Prostate gland (tissue), 2 donors: ENCODE results near the gene TMEM92.

Experiments used
- POLR2A ChIP-seq: fragments of 450-650 bp; IDR thresholded peaks from one replicate; pipeline ENCODE4 v1.6.1; 2016; ENCODE audit warnings: antibody characterized with exemption, mild to moderate bottlenecking
- TF ChIP-seq, protein P1 (sequence below), 4 experiments: fragments of 200-600 bp in 2 of 4; fragments of 450-650 bp in 2 of 4; sonication (generic) in 2 of 4; IDR thresholded peaks; 1 replicate in 3 of 4; 2 replicates in 1 of 4; pipeline ENCODE4 v1.5.1; 2016 to 2019; ENCODE audit warnings: antibody characterized with exemption in 4 of 4, mild to moderate bottlenecking in 2 of 4, moderate library complexity in 2 of 4

DNA sequence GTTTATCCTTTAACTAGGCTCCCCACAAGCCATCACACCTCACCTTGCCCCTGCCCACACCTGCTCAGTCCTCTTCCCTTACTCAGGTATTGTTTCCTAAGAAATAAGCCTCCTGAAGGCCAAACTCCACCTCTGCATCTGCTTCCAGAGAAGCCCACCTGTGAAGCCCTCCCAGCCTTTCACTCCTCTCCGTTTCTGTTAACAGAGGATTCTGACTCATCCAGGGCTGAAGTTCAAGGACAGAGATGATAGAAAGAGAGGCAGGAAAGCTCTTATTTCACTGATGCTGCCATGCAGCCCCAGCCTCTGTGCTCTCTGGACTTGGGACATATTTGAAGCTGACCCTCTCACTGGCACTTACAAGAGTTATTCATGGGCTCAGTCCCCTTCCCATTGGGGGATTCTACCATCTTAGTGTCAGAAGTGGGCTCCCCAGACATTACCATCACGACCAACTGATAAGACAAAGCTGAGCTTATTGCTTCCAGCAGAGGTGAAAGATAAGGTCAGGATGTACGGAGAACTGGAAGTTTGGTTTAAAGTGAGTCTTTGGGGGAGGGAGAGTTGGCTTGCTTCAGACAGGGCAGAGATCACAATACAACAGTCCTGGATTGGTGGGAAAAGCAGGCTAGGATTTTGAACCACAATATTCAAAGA, 36.3 kb downstream of the TMEM92 start:
- TF ChIP-seq, protein P1, sequence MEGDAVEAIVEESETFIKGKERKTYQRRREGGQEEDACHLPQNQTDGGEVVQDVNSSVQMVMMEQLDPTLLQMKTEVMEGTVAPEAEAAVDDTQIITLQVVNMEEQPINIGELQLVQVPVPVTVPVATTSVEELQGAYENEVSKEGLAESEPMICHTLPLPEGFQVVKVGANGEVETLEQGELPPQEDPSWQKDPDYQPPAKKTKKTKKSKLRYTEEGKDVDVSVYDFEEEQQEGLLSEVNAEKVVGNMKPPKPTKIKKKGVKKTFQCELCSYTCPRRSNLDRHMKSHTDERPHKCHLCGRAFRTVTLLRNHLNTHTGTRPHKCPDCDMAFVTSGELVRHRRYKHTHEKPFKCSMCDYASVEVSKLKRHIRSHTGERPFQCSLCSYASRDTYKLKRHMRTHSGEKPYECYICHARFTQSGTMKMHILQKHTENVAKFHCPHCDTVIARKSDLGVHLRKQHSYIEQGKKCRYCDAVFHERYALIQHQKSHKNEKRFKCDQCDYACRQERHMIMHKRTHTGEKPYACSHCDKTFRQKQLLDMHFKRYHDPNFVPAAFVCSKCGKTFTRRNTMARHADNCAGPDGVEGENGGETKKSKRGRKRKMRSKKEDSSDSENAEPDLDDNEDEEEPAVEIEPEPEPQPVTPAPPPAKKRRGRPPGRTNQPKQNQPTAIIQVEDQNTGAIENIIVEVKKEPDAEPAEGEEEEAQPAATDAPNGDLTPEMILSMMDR (IDR thresholded peaks at IDR 0.05), result no peak
- no peak for TF ChIP-seq POLR2A
